Neural cell (in vitro differentiated cells): ENCODE data around the gene LEMD2. TPM values are rescaled to one million over a fixed set of nuclear protein-coding genes. Genes with fewer than 3 reads are reported as not detected.

Experiments
- H2AFZ ChIP-seq: fragments of 200-600, 300-800 bp; sonication (generic), shearing (Covaris generic); 2 replicates; pipeline ENCODE4 v1.6.0; 2014; ENCODE audit warnings: low read depth, mild to moderate bottlenecking, antibody characterized with exemption, low read length, moderate library complexity
- H3F3A ChIP-seq: fragments of 200-600 bp; shearing (Covaris generic); 2 replicates; pipeline ENCODE4 v1.6.1; 2016; ENCODE audit warnings: mild to moderate bottlenecking, moderate library complexity, mixed read lengths, antibody characterized with exemption, low read length; ENCODE audit not compliant: insufficient read depth, poor library complexity, severe bottlenecking
- H3K27ac ChIP-seq: fragments of 200-600, 300-800 bp; sonication (generic), shearing (Covaris generic); 2 replicates; pipeline ENCODE4 v1.5.1; 2014; ENCODE audit warnings: mild to moderate bottlenecking, low read length, moderate library complexity
- H3K27me3 ChIP-seq: fragments of 300-800, 200-600 bp; sonication (generic), shearing (Covaris generic); 2 replicates; pipeline ENCODE4 v1.6.0; 2014; ENCODE audit warnings: mild to moderate bottlenecking, low read depth, low read length, moderate library complexity; ENCODE audit not compliant: insufficient read depth
- H3K36me3 ChIP-seq: fragments of 300-800, 200-600 bp; sonication (generic), shearing (Covaris generic); 2 replicates; pipeline ENCODE4 v1.5.1; 2014; ENCODE audit warnings: mild to moderate bottlenecking, antibody characterized with exemption, low read length, moderate library complexity; ENCODE audit not compliant: insufficient read depth
- H3K4me2 ChIP-seq: fragments of 300-800, 200-600 bp; sonication (generic), shearing (Covaris generic); 2 replicates; pipeline ENCODE4 v1.6.0; 2014; ENCODE audit warnings: mild to moderate bottlenecking, low read length
- H3K4me3 ChIP-seq: fragments of 300-800, 200-600 bp; sonication (generic), shearing (Covaris generic); 2 replicates; pipeline ENCODE4 v1.5.1; 2014; ENCODE audit warnings: mild to moderate bottlenecking, low read length, moderate library complexity
- H3K79me2 ChIP-seq: fragments of 200-600 bp; shearing (Covaris generic); replicated peaks from 2 replicates; pipeline ENCODE4 v1.6.0; 2014; ENCODE audit warnings: mild to moderate bottlenecking, low read length, moderate library complexity; ENCODE audit not compliant: insufficient read depth
- H3K9ac ChIP-seq: fragments of 300-800, 200-600 bp; sonication (generic), shearing (Covaris generic); 2 replicates; pipeline ENCODE4 v1.6.1; 2016; ENCODE audit warnings: mild to moderate bottlenecking, low read length, mixed read lengths
- H3K9me2 ChIP-seq: fragments of 200-600 bp; shearing (Covaris generic); 2 replicates; pipeline ENCODE4 v1.6.1; 2016; ENCODE audit warnings: mild to moderate bottlenecking, low read length, mixed read lengths; ENCODE audit not compliant: insufficient read depth
- H3K9me3 ChIP-seq: fragments of 200-600, 300-800 bp; sonication (generic), shearing (Covaris generic); 2 replicates; pipeline ENCODE4 v1.6.1; 2016; ENCODE audit warnings: mild to moderate bottlenecking, mixed run types, low read length, moderate library complexity, mixed read lengths
- H4K20me1 ChIP-seq: fragments of 200-600 bp; shearing (Covaris generic); 2 replicates; pipeline ENCODE4 v1.6.1; 2016; ENCODE audit warnings: mild to moderate bottlenecking, mixed run types; ENCODE audit not compliant: insufficient read depth
- EP300 ChIP-seq: fragments of 450-650 bp; conservative IDR thresholded peaks from 2 replicates; pipeline ENCODE4 v1.6.1; 2014; ENCODE audit warnings: antibody characterized with exemption, mild to moderate bottlenecking, moderate library complexity; ENCODE audit not compliant: poor library complexity, severe bottlenecking
- EZH2 ChIP-seq: fragments of 200-600, 300-800 bp; shearing (Covaris generic), sonication (generic); IDR thresholded peaks from 2 replicates; pipeline ENCODE4 v1.6.1; 2014; ENCODE audit warnings: antibody characterized with exemption, low read length, borderline replicate concordance, mild to moderate bottlenecking; ENCODE audit not compliant: insufficient read depth, poor library complexity, severe bottlenecking
- MXI1 ChIP-seq: fragments of 450-650 bp; conservative IDR thresholded peaks from 2 replicates; pipeline ENCODE4 v1.6.1; 2014; ENCODE audit warnings: antibody characterized with exemption, mild to moderate bottlenecking; ENCODE audit not compliant: poor library complexity, severe bottlenecking
- POLR2AphosphoS5 ChIP-seq: IDR thresholded peaks from 2 replicates; pipeline ENCODE4 v1.6.1; 2012
- RAD21 ChIP-seq: fragments of 450-650 bp; conservative IDR thresholded peaks from 2 replicates; pipeline ENCODE4 v1.6.1; 2014; ENCODE audit warnings: antibody characterized with exemption, mild to moderate bottlenecking, moderate library complexity
- REST ChIP-seq: IDR thresholded peaks from 2 replicates; pipeline ENCODE4 v1.6.1; 2012; ENCODE audit warnings: borderline replicate concordance
- SMC3 ChIP-seq: fragments of 450-650 bp; conservative IDR thresholded peaks from 2 replicates; pipeline ENCODE4 v1.6.1; 2014; ENCODE audit warnings: antibody characterized with exemption, mild to moderate bottlenecking, moderate library complexity; ENCODE audit not compliant: poor library complexity
- TAF1 ChIP-seq: IDR thresholded peaks from 2 replicates; pipeline ENCODE4 v1.6.1; 2012; ENCODE audit warnings: low read depth
- polyA minus RNA-seq: library from RNA; depleted of rRNA, polyadenylated mRNA; stranded (reverse); fragments of >200 nt; gene quantifications from 2 replicates; pipeline ENCODE4 v1.2.3, GENCODE V29; 2014
- polyA plus RNA-seq: library from polyadenylated mRNA; depleted of rRNA; stranded (reverse); fragments of >200 nt; gene quantifications from 2 replicates; pipeline ENCODE4 v1.2.3, GENCODE V29; 2014
- TF ChIP-seq, protein P1 (sequence below): fragments of 450-650 bp; IDR thresholded peaks from 2 replicates; pipeline ENCODE4 v1.5.1; 2014; ENCODE audit warnings: antibody characterized with exemption, mild to moderate bottlenecking, moderate library complexity; ENCODE audit not compliant: poor library complexity, severe bottlenecking

Gene LEMD2
- polyA plus RNA-seq (84.6 and 109 TPM in 2 replicates), polyA minus RNA-seq (49.4 and 59.2 TPM in 2 replicates)

DNA sequence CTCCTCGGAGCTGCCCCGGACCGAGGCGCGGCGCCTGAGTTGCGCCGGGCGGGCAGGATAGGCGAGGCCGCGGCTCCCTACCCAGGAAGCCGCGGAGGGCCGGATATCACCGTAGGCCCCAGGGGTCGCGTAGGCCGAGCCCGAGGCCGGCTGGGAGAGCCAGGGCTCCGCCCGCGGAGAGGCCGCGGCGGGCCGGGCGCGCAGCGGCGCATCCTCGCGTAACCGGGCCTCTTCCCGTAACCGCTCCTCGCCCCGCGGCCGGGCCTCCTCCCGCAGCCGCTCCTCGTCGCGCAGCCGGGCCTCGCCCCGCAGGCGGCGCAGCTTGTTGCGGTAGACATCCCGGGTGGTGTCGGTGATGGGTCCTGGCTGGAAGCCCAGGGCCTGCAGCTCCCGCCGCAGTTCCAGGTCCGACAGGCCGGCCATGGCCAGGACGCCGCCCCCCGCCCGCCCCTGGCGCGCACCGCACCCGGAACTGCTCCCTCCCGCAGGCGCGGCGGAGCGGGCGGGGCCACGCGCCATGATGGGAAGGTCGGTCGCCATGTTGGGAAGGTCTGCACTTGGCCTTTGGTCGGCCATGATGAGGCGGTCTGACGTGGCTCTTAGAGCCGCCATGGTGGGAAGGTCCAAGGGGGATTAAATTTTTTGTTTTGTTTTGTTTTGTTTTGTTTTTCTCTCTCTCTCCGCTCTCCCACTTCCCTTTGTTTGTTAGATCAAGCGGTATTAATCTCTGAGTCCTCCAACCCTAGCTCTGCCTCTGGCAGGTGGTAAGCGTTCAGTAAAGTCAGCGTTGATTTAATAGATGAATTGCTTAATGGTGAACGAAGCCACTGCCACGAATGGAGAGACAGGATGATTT lies at the start of gene LEMD2:
LEMD2 (minus strand) TSS at position 437 of the 856 bp plus-strand sequence; CDS start at position 423, 14 bp downstream.
- Histone ChIP-seq H3K36me3 (no peaks in the 10 kb centered on the region), H3K9me3 (no peaks in the 10 kb centered on the region), H4K20me1 (no peaks in the 10 kb centered on the region), H3K9me2 (no peaks in the 10 kb centered on the region), H3K27me3 (no peaks in the 10 kb centered on the region), H3F3A (no peaks in the 10 kb centered on the region), H3K79me2 (peaks cover 27% of the 10 kb centered on the region), H3K27ac (peak within 1 kb of the TSS; percentile 82), H2AFZ (peak within 1 kb of the TSS; percentile 99), H3K9ac (peak within 1 kb of the TSS; percentile 90), H3K4me3 (peak within 1 kb of the TSS; percentile 82), H3K4me2 (peak within 1 kb of the TSS; percentile 92)
- peak; percentile 56 for TF ChIP-seq EP300
- peak; percentile 100 for TF ChIP-seq POLR2AphosphoS5
- TF ChIP-seq MXI1, result peak; percentile 66
- TF ChIP-seq, protein P1, sequence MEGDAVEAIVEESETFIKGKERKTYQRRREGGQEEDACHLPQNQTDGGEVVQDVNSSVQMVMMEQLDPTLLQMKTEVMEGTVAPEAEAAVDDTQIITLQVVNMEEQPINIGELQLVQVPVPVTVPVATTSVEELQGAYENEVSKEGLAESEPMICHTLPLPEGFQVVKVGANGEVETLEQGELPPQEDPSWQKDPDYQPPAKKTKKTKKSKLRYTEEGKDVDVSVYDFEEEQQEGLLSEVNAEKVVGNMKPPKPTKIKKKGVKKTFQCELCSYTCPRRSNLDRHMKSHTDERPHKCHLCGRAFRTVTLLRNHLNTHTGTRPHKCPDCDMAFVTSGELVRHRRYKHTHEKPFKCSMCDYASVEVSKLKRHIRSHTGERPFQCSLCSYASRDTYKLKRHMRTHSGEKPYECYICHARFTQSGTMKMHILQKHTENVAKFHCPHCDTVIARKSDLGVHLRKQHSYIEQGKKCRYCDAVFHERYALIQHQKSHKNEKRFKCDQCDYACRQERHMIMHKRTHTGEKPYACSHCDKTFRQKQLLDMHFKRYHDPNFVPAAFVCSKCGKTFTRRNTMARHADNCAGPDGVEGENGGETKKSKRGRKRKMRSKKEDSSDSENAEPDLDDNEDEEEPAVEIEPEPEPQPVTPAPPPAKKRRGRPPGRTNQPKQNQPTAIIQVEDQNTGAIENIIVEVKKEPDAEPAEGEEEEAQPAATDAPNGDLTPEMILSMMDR, result no peak
- peak; percentile 74 for TF ChIP-seq TAF1
- peak; percentile 59 for TF ChIP-seq SMC3
- no peak for TF ChIP-seq EZH2
- peak; percentile 50 for TF ChIP-seq RAD21
- no peak for TF ChIP-seq REST

DNA sequence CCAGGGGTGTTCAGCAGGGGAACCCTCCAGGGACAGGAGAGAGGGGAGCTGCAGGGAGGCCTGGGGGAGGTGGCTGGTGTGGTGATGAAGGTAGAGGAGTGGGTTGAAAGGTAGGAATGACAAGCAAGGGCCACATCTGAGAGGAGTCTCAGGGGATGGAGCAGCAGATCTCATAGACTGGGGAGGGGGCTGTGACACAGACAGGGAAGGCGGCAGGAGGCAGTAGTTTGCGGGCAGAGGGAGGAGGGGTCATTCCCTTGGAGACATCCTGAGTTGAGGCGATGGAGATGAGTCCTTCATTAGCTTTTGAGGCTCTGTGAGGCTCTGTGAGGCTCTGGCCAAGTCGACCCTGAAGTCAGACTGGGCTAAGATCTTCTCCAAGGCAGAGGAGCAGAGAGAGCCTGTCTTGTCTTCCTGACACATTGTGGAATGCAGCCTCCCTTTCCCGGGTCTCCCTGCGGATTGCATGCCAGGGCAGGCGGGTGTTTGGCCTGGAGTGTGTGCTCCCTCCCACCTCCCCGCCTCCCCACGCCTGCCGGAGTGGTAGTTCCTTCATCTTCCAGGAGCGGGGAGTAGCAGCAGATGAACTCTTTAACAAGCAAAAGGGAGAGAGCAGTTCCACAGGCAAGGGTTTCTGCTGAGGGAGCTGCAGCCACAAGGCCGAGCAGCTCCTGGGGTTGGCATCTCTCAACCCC lies 49.2 kb upstream of the LEMD2 start:
- TF ChIP-seq REST (peak; percentile 48), POLR2AphosphoS5 (no peak)
- H3K27ac ChIP-seq, result no peak overlapping the region
- H2AFZ ChIP-seq, result no peak overlapping the region

More for the DNA sequence above, 49.2 kb upstream of the LEMD2 start:
- peak overlapping the region; percentile 5 for H3K9ac ChIP-seq
- no peaks in the 10 kb centered on the region for H4K20me1 ChIP-seq
- H3K79me2 ChIP-seq, result no peaks in the 10 kb centered on the region
- no peaks in the 10 kb centered on the region for H3K27me3 ChIP-seq
- H3K4me2 ChIP-seq, result no peak overlapping the region
- no peaks in the 10 kb centered on the region for H3K9me2 ChIP-seq
- no peak overlapping the region for H3K4me3 ChIP-seq
- no peaks in the 10 kb centered on the region for H3F3A ChIP-seq
- H3K36me3 ChIP-seq, result no peaks in the 10 kb centered on the region
- no peaks in the 10 kb centered on the region for H3K9me3 ChIP-seq
